ENCODE data around the gene APOL1.
"Not testable (repeated sequence)": the region's sequence is repeated elsewhere in the genome, so short reads cannot be mapped to it uniquely, and the experiment has no call there.

The APOL1 gene

GRCh38 chr22:36246718-36247117 lies 6.2 kb upstream of the APOL1 start:
- no peaks in the 10 kb centered on the region for H3K9me3 Mint-ChIP-seq
- H3K27ac Mint-ChIP-seq: no peak overlapping the region
- no peaks in the 10 kb centered on the region for H3K27me3 Mint-ChIP-seq
- H3K4me3 Mint-ChIP-seq: no peak overlapping the region
- peaks cover 4% of the 10 kb centered on the region for H3K36me3 Mint-ChIP-seq (ENCODE audit: low read depth)
- H3K4me1 Mint-ChIP-seq (ENCODE audit: low read depth): peaks cover 2% of the 10 kb centered on the region

- peaks cover 12% of the 10 kb centered on the region for H3K4me1 Mint-ChIP-seq (ENCODE audit: low read depth)
- no peak overlapping the region for H3K4me3 Mint-ChIP-seq
- H3K27ac Mint-ChIP-seq: no peak overlapping the region
- H3K27me3 Mint-ChIP-seq: no peaks in the 10 kb centered on the region
- H3K36me3 Mint-ChIP-seq (ENCODE audit: low read depth): no peaks in the 10 kb centered on the region
- H3K9me3 Mint-ChIP-seq: no peaks in the 10 kb centered on the region
Observed at GRCh38 chr22:36247955-36248354, 5.0 kb upstream of the APOL1 start.

GRCh38 chr22:36249160-36249559 lies 3.8 kb upstream of the APOL1 start:
- Mint-ChIP-seq H3K36me3 (ENCODE audit: low read depth) (no peaks in the 10 kb centered on the region), H3K27me3 (no peaks in the 10 kb centered on the region), H3K4me1 (ENCODE audit: low read depth) (peaks cover 24% of the 10 kb centered on the region), H3K4me3 (no peak overlapping the region), H3K9me3 (no peaks in the 10 kb centered on the region), H3K27ac (no peak overlapping the region)

GRCh38 chr22:36250292-36250960 lies 2.5 kb upstream of the APOL1 start:
- H3K36me3 Mint-ChIP-seq (ENCODE audit: low read depth); H3K9me3 Mint-ChIP-seq; H3K27ac Mint-ChIP-seq; H3K27me3 Mint-ChIP-seq; H3K4me3 Mint-ChIP-seq: not testable (repeated sequence)
- H3K4me1 Mint-ChIP-seq (ENCODE audit: low read depth): peaks cover 36% of the 10 kb centered on the region

- Mint-ChIP-seq H3K36me3 (ENCODE audit: low read depth) (peaks cover 13% of the 10 kb centered on the region), H3K27ac (peak overlapping the region; percentile 95), H3K4me1 (ENCODE audit: low read depth) (peaks cover 51% of the 10 kb centered on the region), H3K4me3 (peak overlapping the region; percentile 93)
- not testable (repeated sequence) for H3K9me3 Mint-ChIP-seq, H3K27me3 Mint-ChIP-seq
Observed at GRCh38 chr22:36251979-36252608, 839 bp upstream of the APOL1 start.

GRCh38 chr22:36253523-36254490 lies 874 bp downstream of the APOL1 start:
- H3K4me3 Mint-ChIP-seq: peak overlapping the region; percentile 93
- H3K4me1 Mint-ChIP-seq (ENCODE audit: low read depth): peaks cover 63% of the 10 kb centered on the region
- H3K9me3 Mint-ChIP-seq: no peaks in the 10 kb centered on the region
- H3K36me3 Mint-ChIP-seq (ENCODE audit: low read depth): peaks cover 25% of the 10 kb centered on the region
- H3K27me3 Mint-ChIP-seq: no peaks in the 10 kb centered on the region
- peak overlapping the region; percentile 95 for H3K27ac Mint-ChIP-seq

GRCh38 chr22:36255572-36255971 lies 2.6 kb downstream of the APOL1 start:
- not testable (repeated sequence) for H3K9me3 Mint-ChIP-seq, H3K27me3 Mint-ChIP-seq
- Mint-ChIP-seq H3K4me3 (peak overlapping the region; percentile 21), H3K36me3 (ENCODE audit: low read depth) (peaks cover 28% of the 10 kb centered on the region), H3K27ac (peak overlapping the region; percentile 61), H3K4me1 (ENCODE audit: low read depth) (peaks cover 71% of the 10 kb centered on the region)

GRCh38 chr22:36256478-36256877 lies 3.5 kb downstream of the APOL1 start:
- Mint-ChIP-seq H3K27ac (peak overlapping the region; percentile 76), H3K27me3 (no peaks in the 10 kb centered on the region), H3K4me1 (ENCODE audit: low read depth) (peaks cover 71% of the 10 kb centered on the region), H3K9me3 (no peaks in the 10 kb centered on the region), H3K36me3 (ENCODE audit: low read depth) (peaks cover 28% of the 10 kb centered on the region), H3K4me3 (peak overlapping the region; percentile 21)

GRCh38 chr22:36257308-36257707 lies 4.4 kb downstream of the APOL1 start:
- H3K4me1 Mint-ChIP-seq (ENCODE audit: low read depth): peaks cover 65% of the 10 kb centered on the region
- no peaks in the 10 kb centered on the region for H3K27me3 Mint-ChIP-seq
- H3K27ac Mint-ChIP-seq: no peak overlapping the region
- H3K9me3 Mint-ChIP-seq: no peaks in the 10 kb centered on the region
- peaks cover 33% of the 10 kb centered on the region for H3K36me3 Mint-ChIP-seq (ENCODE audit: low read depth)
- no peak overlapping the region for H3K4me3 Mint-ChIP-seq

GRCh38 chr22:36257948-36258670 lies 5.2 kb downstream of the APOL1 start:
- Mint-ChIP-seq H3K4me3 (peak overlapping the region; percentile 10), H3K9me3 (no peaks in the 10 kb centered on the region), H3K36me3 (ENCODE audit: low read depth) (peaks cover 40% of the 10 kb centered on the region), H3K27me3 (no peaks in the 10 kb centered on the region), H3K27ac (peak overlapping the region; percentile 72), H3K4me1 (ENCODE audit: low read depth) (peaks cover 57% of the 10 kb centered on the region)

GRCh38 chr22:36258701-36259614 lies 6.0 kb downstream of the APOL1 start:
- Mint-ChIP-seq H3K27ac (peak overlapping the region; percentile 72), H3K4me3 (peak overlapping the region; percentile 10), H3K9me3 (no peaks in the 10 kb centered on the region), H3K27me3 (no peaks in the 10 kb centered on the region), H3K4me1 (ENCODE audit: low read depth) (peaks cover 49% of the 10 kb centered on the region), H3K36me3 (ENCODE audit: low read depth) (peaks cover 48% of the 10 kb centered on the region)

- Mint-ChIP-seq H3K4me1 (ENCODE audit: low read depth) (peaks cover 41% of the 10 kb centered on the region), H3K27me3 (no peaks in the 10 kb centered on the region), H3K27ac (no peak overlapping the region), H3K4me3 (no peak overlapping the region), H3K9me3 (no peaks in the 10 kb centered on the region), H3K36me3 (ENCODE audit: low read depth) (peaks cover 52% of the 10 kb centered on the region)
Observed at GRCh38 chr22:36259615-36260300, 6.8 kb downstream of the APOL1 start.

- not testable (repeated sequence) for H3K27ac Mint-ChIP-seq, H3K9me3 Mint-ChIP-seq, H3K27me3 Mint-ChIP-seq, H3K4me3 Mint-ChIP-seq
- peaks cover 54% of the 10 kb centered on the region for H3K36me3 Mint-ChIP-seq (ENCODE audit: low read depth)
- H3K4me1 Mint-ChIP-seq (ENCODE audit: low read depth): peaks cover 24% of the 10 kb centered on the region
Observed at GRCh38 chr22:36261675-36262074, 8.7 kb downstream of the APOL1 start.
